Skeletal muscle tissue (tissue), 4 donors: ENCODE results near the gene SNCB. TPM values are rescaled to one million over a fixed set of nuclear protein-coding genes. Genes with fewer than 3 reads are reported as not detected.

Source experiments
- H3K27ac ChIP-seq: one replicate; pipeline ENCODE4 v1.7.0; 2013; ENCODE audit warnings: mild to moderate bottlenecking, low read depth, low read length, inconsistent platforms
- H3K27me3 ChIP-seq, 3 donors: one replicate each; pipeline ENCODE4 v1.7.0; 2013; ENCODE audit warnings: low read length in 3 of 3; ENCODE audit not compliant: control insufficient read depth in 3 of 3, insufficient read depth in 3 of 3
- H3K36me3 ChIP-seq, 3 donors: one replicate each; pipeline ENCODE4 v1.7.0; 2013; ENCODE audit warnings: low read length in 3 of 3; ENCODE audit not compliant: control insufficient read depth in 3 of 3, insufficient read depth in 3 of 3
- H3K4me1 ChIP-seq, 3 donors: one replicate each; pipeline ENCODE4 v1.7.0; 2013; ENCODE audit warnings: low read length in 3 of 3, mild to moderate bottlenecking in 3 of 3; ENCODE audit not compliant: control insufficient read depth in 3 of 3, insufficient read depth in 3 of 3
- H3K4me3 ChIP-seq, 3 donors: one replicate each; pipeline ENCODE4 v1.7.0; 2013; ENCODE audit warnings: low read length in 3 of 3
- H3K9ac ChIP-seq, 3 donors: one replicate each; pipeline ENCODE4 v1.7.0; 2013; ENCODE audit warnings: low read length in 3 of 3, mild to moderate bottlenecking in 3 of 3, moderate library complexity in 2 of 3, low read depth in 1 of 3
- H3K9me3 ChIP-seq, 3 donors: one replicate each; pipeline ENCODE4 v1.7.0; 2013; ENCODE audit warnings: low read length in 3 of 3; ENCODE audit not compliant: control insufficient read depth in 3 of 3
- total RNA-seq: library from RNA; depleted of rRNA; stranded (reverse); fragments of >200 nt; gene quantifications from one replicate; pipeline ENCODE4 v1.2.3, GENCODE V29; 2014
- donor health status: Osteomylitis.

SNCB gene
- total RNA-seq, 1 donor from 2014 or later = not detected

GRCh38 chr5:176661676-176662075 lies 31.3 kb upstream of the SNCB start:
- H3K4me1 ChIP-seq = peaks cover 7 to 11% (median 7%) of the 10 kb centered on the region in 3 donors
- H3K27ac ChIP-seq = no peak overlapping the region
- peaks cover 26 to 38% (median 34%) of the 10 kb centered on the region in 3 donors for H3K27me3 ChIP-seq
- H3K36me3 ChIP-seq = peaks cover under 1 to 5% (median 3%) of the 10 kb centered on the region in 3 donors
- H3K9ac ChIP-seq = no peak overlapping the region
- H3K4me3 ChIP-seq = no peak overlapping the region
- H3K9me3 ChIP-seq = no peaks in the 10 kb centered on the region

GRCh38 chr5:176660860-176661641 lies 30.7 kb upstream of the SNCB start:
- Histone ChIP-seq H3K4me1 (peaks cover 7 to 11% (median 7%) of the 10 kb centered on the region in 3 donors), H3K9me3 (no peaks in the 10 kb centered on the region), H3K4me3 (peak overlapping the region in 1 of 3 donors; percentile 35), H3K36me3 (peaks cover 4 to 7% (median 5%) of the 10 kb centered on the region in 3 donors), H3K27ac (no peak overlapping the region), H3K9ac (peak overlapping the region in 1 of 3 donors; percentile 45), H3K27me3 (peaks cover 26 to 38% (median 34%) of the 10 kb centered on the region in 3 donors)

DNA sequence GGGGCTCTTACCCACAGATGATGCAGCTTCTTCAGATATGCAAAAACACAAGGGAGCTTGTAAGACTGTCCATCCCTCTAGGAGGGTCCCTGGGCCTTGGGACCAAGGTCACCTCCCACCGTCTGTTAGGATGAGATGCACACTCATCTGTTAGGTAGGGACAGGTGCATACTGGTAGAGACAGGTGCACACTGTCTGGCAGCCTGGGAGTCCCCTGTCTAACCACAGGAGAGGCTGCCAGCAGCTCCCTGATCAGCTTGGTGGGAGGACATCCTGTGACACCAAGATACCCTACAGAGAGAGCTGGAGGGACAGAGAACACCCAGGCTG lies 30.2 kb upstream of the SNCB start:
- peak overlapping the region in 1 of 3 donors; percentile 45 for H3K9ac ChIP-seq

DNA sequence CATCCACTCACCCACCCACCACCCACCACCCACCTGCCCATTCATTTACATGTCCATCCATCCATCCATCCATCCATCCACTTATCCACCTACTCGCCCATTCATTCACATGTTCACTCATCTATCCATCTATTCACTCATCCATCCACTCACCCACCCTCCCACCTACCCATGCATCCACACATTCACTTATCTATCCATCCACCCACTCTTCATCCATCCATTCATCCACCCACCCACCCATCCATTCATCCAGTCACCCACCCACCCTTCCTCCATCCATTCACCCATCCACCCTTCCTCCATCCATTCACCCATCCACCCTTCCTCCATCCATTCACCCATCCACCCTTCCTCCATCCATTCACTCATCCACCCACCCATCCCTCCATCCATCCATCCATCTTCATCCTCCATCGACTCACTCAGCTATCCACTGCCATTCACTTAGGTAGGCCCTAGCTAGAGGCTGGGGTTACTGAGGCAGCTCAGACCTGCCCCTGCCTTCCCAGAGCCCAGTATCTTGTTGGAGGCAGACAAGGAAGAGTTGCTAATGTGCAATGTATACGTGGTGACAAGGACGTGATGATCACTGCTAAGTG lies 29.6 kb upstream of the SNCB start:
- H3K9me3 ChIP-seq = no peaks in the 10 kb centered on the region
- peaks cover 7 to 11% (median 7%) of the 10 kb centered on the region in 3 donors for H3K4me1 ChIP-seq
- no peak overlapping the region for H3K9ac ChIP-seq
- H3K4me3 ChIP-seq = no peak overlapping the region
- H3K27ac ChIP-seq = no peak overlapping the region
- peaks cover 4 to 11% (median 5%) of the 10 kb centered on the region in 3 donors for H3K36me3 ChIP-seq
- H3K27me3 ChIP-seq = peaks cover 18 to 29% (median 27%) of the 10 kb centered on the region in 3 donors

More for the DNA sequence above, 30.2 kb upstream of the SNCB start:
- H3K36me3 ChIP-seq = peaks cover 4 to 9% (median 5%) of the 10 kb centered on the region in 3 donors
- H3K4me3 ChIP-seq = no peak overlapping the region
- H3K9me3 ChIP-seq = no peaks in the 10 kb centered on the region
- H3K4me1 ChIP-seq = peaks cover 7 to 11% (median 7%) of the 10 kb centered on the region in 3 donors
- peaks cover 23 to 34% (median 32%) of the 10 kb centered on the region in 3 donors for H3K27me3 ChIP-seq
- no peak overlapping the region for H3K27ac ChIP-seq

DNA sequence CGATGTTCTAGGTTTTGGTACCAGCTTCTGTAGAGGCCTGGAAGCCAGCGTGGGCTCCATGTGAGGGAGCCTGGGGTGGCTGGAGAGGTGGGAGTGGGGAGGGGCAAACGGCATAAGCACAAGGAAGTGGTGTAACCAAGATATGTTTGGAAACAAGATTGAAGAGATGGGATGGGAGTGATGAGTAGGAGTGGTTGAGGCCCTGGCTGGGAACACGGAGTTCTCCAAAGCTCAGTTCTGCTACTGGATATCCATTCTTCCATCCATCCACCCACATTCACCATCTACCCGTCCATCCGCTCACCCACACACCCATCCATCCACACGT lies 29.1 kb upstream of the SNCB start:
- peaks cover 7 to 11% (median 7%) of the 10 kb centered on the region in 3 donors for H3K4me1 ChIP-seq

GRCh38 chr5:176658817-176659511 lies 28.6 kb upstream of the SNCB start:
- no peak overlapping the region for H3K27ac ChIP-seq
- H3K9ac ChIP-seq = no peak overlapping the region
- H3K4me1 ChIP-seq = peaks cover 7 to 11% (median 7%) of the 10 kb centered on the region in 3 donors

More for the DNA sequence above, 29.1 kb upstream of the SNCB start:
- Histone ChIP-seq H3K27ac (no peak overlapping the region), H3K4me3 (no peak overlapping the region), H3K9ac (no peak overlapping the region), H3K36me3 (peaks cover 4 to 11% (median 5%) of the 10 kb centered on the region in 3 donors), H3K27me3 (peaks cover 16 to 25% (median 24%) of the 10 kb centered on the region in 3 donors), H3K9me3 (no peaks in the 10 kb centered on the region)

DNA sequence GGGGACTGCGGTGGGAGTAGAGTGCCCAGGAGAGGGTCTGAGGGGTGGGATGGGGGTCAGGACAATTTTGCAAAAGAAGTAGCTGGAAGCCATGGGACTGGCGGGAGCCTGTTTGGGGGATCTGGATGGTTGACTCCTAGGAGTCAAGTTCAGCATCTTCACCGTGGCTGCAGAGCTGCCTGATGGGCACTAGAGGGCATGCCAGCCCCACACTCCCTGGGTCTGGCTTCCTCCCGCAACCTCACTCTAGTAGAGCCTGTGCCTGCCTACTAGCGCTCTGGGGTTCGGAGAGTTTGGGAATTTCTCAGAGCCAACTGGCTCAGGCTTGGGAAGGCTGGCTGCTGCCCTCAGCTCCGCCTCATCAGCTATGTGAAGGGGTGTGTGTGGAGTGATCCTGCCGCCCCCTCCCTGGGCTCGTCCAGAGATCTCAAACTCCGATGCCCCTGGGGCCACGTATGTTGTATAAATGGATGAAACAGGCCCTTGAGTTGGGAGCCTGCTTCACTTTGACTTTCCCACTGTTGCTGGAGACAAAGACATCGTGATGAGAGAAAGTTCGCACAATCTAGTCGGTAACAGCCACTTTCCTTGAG lies 27.8 kb upstream of the SNCB start:
- Histone ChIP-seq H3K27ac (no peak overlapping the region), H3K9me3 (no peaks in the 10 kb centered on the region), H3K27me3 (peaks cover 13 to 19% (median 13%) of the 10 kb centered on the region in 3 donors), H3K9ac (no peak overlapping the region), H3K4me1 (peaks cover 7 to 11% (median 7%) of the 10 kb centered on the region in 3 donors), H3K36me3 (peaks cover 13 to 18% (median 16%) of the 10 kb centered on the region in 3 donors), H3K4me3 (no peak overlapping the region)

More at GRCh38 chr5:176658817-176659511, 28.6 kb upstream of the SNCB start:
- Histone ChIP-seq H3K4me3 (peak overlapping the region in 1 of 3 donors; percentile 49), H3K9me3 (no peaks in the 10 kb centered on the region), H3K27me3 (peaks cover 16 to 20% (median 19%) of the 10 kb centered on the region in 3 donors), H3K36me3 (peaks cover 8 to 13% (median 9%) of the 10 kb centered on the region in 3 donors)

- H3K9ac ChIP-seq = no peak overlapping the region
- no peak overlapping the region for H3K4me3 ChIP-seq
- no peak overlapping the region for H3K27ac ChIP-seq
- peaks cover 7 to 11% (median 7%) of the 10 kb centered on the region in 3 donors for H3K4me1 ChIP-seq
- peaks cover 19 to 20% (median 19%) of the 10 kb centered on the region in 3 donors for H3K36me3 ChIP-seq
- H3K9me3 ChIP-seq = no peaks in the 10 kb centered on the region
- peaks cover 4 to 7% (median 6%) of the 10 kb centered on the region in 3 donors for H3K27me3 ChIP-seq
Observed at GRCh38 chr5:176656467-176656990, 26.2 kb upstream of the SNCB start.

DNA sequence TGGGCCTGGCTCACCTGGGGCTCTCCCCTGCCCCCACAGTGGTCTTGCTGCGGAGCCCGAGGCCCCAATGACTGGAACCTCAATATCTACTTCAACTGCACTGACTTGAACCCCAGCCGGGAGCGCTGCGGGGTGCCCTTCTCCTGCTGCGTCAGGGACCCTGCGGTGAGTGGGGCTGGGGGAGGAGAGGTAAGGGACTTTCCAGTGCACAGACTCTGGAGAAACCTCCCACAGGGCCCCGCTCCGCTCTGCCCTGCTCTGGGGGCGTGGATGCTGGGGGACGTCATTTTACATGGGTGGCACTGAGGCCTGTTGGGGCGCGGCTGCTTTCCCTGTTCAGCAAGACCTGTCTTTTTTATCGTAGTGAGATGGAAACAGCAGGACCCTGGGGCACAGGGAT lies 24.5 kb upstream of the SNCB start:
- Histone ChIP-seq H3K27me3 (no peaks in the 10 kb centered on the region), H3K9ac (no peak overlapping the region), H3K27ac (no peak overlapping the region), H3K4me3 (no peak overlapping the region), H3K36me3 (peaks cover 19 to 20% (median 19%) of the 10 kb centered on the region in 3 donors), H3K9me3 (no peaks in the 10 kb centered on the region), H3K4me1 (peaks cover 3 to 9% (median 7%) of the 10 kb centered on the region in 3 donors)
